Ishikawa (cell line): ENCODE measurements around the gene ZNF341.

Experiments used
- CEBPB ChIP-seq: IDR thresholded peaks from 2 replicates; pipeline ENCODE4 v1.6.1; 2012
- CREB1 ChIP-seq: IDR thresholded peaks from 2 replicates; pipeline ENCODE4 v1.6.1; 2012; ENCODE audit warnings: low read depth
- EGR1 ChIP-seq: IDR thresholded peaks from 2 replicates; pipeline ENCODE4 v1.6.1; 2012
- EP300 ChIP-seq: IDR thresholded peaks from 2 replicates; pipeline ENCODE4 v1.6.1; 2012; ENCODE audit warnings: borderline replicate concordance
- FOXM1 ChIP-seq: IDR thresholded peaks from 2 replicates; pipeline ENCODE4 v1.6.1; 2012; ENCODE audit warnings: low read depth, borderline replicate concordance
- NFIC ChIP-seq: IDR thresholded peaks from 2 replicates; pipeline ENCODE4 v1.6.1; 2012
- RAD21 ChIP-seq: IDR thresholded peaks from 2 replicates; pipeline ENCODE4 v1.6.1; 2012; ENCODE audit warnings: low read depth
- TAF1 ChIP-seq: IDR thresholded peaks from 2 replicates; pipeline ENCODE4 v1.6.1; 2012; ENCODE audit warnings: low read depth, mild to moderate bottlenecking
- TCF12 ChIP-seq: IDR thresholded peaks from 2 replicates; pipeline ENCODE4 v1.6.1; 2012; ENCODE audit warnings: low read depth
- TEAD4 ChIP-seq: IDR thresholded peaks from 2 replicates; pipeline ENCODE4 v1.6.1; 2012
- YY1 ChIP-seq: IDR thresholded peaks from 2 replicates; pipeline ENCODE4 v1.6.1; 2012; ENCODE audit warnings: low read depth
- ZBTB7A ChIP-seq: IDR thresholded peaks from 2 replicates; pipeline ENCODE4 v1.6.1; 2012; ENCODE audit warnings: low read depth
- TF ChIP-seq, protein P1 (sequence below): IDR thresholded peaks from 2 replicates; pipeline ENCODE4 v1.6.1; 2012
- TF ChIP-seq, protein P2 (sequence below): IDR thresholded peaks from 2 replicates; pipeline ENCODE4 v1.6.1; 2012; ENCODE audit warnings: low read depth, mild to moderate bottlenecking
- TF ChIP-seq, protein P3 (sequence below): IDR thresholded peaks from 2 replicates; pipeline ENCODE4 v1.6.1; 2012

Gene ZNF341

DNA sequence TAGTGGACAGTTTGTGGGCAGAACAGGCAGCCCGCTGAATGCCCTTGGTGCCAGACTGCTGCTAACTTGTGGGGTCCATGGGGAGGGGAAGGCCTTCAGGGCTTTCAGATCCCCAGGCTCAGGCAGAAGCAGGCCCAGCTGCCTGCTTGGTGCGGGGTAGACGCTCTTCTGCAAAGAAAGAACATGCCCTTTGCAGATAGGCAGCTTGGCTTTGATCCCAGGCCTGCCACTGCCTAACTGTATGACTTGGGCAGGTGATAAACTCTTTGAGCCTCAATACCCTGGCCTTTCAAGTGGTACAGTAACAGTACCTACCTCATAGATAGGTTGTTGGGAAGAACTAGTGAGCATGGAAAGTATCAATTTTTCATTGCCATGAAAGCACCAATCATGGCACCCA lies 107.8 kb downstream of the ZNF341 start:
- TF ChIP-seq EP300 (no peak), TEAD4 (no peak), CREB1 (no peak), FOXM1 (no peak), YY1 (no peak), CEBPB (no peak), TAF1 (no peak), RAD21 (no peak), NFIC (no peak), TCF12 (no peak), EGR1 (no peak), ZBTB7A (no peak)
- TF ChIP-seq, protein P1, sequence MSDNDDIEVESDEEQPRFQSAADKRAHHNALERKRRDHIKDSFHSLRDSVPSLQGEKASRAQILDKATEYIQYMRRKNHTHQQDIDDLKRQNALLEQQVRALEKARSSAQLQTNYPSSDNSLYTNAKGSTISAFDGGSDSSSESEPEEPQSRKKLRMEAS, result no peak
- TF ChIP-seq, protein P2, sequence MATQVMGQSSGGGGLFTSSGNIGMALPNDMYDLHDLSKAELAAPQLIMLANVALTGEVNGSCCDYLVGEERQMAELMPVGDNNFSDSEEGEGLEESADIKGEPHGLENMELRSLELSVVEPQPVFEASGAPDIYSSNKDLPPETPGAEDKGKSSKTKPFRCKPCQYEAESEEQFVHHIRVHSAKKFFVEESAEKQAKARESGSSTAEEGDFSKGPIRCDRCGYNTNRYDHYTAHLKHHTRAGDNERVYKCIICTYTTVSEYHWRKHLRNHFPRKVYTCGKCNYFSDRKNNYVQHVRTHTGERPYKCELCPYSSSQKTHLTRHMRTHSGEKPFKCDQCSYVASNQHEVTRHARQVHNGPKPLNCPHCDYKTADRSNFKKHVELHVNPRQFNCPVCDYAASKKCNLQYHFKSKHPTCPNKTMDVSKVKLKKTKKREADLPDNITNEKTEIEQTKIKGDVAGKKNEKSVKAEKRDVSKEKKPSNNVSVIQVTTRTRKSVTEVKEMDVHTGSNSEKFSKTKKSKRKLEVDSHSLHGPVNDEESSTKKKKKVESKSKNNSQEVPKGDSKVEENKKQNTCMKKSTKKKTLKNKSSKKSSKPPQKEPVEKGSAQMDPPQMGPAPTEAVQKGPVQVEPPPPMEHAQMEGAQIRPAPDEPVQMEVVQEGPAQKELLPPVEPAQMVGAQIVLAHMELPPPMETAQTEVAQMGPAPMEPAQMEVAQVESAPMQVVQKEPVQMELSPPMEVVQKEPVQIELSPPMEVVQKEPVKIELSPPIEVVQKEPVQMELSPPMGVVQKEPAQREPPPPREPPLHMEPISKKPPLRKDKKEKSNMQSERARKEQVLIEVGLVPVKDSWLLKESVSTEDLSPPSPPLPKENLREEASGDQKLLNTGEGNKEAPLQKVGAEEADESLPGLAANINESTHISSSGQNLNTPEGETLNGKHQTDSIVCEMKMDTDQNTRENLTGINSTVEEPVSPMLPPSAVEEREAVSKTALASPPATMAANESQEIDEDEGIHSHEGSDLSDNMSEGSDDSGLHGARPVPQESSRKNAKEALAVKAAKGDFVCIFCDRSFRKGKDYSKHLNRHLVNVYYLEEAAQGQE, result no peak
- TF ChIP-seq, protein P3, sequence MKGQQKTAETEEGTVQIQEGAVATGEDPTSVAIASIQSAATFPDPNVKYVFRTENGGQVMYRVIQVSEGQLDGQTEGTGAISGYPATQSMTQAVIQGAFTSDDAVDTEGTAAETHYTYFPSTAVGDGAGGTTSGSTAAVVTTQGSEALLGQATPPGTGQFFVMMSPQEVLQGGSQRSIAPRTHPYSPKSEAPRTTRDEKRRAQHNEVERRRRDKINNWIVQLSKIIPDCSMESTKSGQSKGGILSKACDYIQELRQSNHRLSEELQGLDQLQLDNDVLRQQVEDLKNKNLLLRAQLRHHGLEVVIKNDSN, result no peak

DNA sequence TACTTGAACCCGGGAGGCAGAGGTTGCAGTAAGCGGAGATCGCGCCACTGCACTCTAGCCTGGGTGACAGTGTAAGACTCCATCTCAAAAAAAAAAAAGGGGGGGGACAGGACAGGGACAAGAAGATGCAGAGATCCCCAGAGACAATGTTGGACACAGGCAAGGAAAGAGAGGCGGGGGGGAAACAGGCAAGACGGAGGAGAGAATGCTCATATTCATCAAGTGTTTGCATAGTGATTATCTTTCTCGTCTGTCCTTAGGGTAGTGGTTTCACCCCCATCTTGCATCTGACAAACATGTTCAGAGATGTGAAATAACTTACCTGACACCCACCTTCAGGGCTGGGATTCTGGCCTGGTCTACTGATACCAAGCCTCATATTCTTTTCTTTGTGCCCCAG lies 108.4 kb downstream of the ZNF341 start:
- TF ChIP-seq TEAD4 (no peak), NFIC (no peak), TAF1 (no peak), YY1 (no peak), CREB1 (no peak), FOXM1 (no peak), TCF12 (no peak), CEBPB (no peak), EP300 (no peak), EGR1 (no peak)
- TF ChIP-seq, protein P2, result no peak
- TF ChIP-seq, protein P1, result no peak
- TF ChIP-seq, protein P3, result no peak

DNA sequence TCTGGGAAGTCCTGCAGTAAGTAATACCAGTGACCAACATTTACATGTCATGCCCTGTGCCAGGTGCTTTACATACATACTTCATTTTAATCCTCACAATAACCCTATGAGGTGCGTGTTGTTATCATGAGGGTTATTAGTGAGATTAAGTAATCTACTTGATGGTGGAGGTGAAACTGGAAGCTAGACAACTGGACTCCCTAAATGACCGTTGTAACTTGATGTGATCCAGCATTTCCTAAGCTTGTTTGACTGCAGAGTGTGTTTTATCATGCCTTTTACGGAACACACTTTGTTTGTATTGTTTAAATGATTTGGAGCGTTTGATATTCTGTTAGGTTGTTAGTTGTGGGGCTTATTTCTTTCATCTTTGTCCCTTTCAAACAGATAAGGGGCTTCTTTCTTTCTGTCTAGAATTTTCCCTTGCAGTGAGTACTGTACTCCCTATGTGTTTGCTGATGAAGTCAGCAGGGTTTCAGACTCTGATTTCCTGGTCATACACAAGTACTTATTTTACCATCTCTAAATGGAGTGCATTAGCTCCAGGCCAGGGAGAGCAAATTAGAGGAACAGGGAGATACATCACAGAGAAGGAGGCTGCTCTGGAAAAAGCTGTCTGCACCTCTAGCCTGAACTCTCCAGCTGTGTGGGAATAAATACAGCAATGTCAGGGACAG lies 109.1 kb downstream of the ZNF341 start:
- TF ChIP-seq EP300 (no peak), CEBPB (no peak), RAD21 (no peak), EGR1 (no peak), FOXM1 (no peak), TAF1 (no peak), TCF12 (no peak), TEAD4 (no peak), ZBTB7A (no peak), CREB1 (no peak), YY1 (no peak), NFIC (no peak)
- TF ChIP-seq, protein P2, result no peak
- TF ChIP-seq, protein P3, result no peak
- TF ChIP-seq, protein P1, result no peak
